ENCODE data around the gene ISM1. TPM values are rescaled to one million over a fixed set of nuclear protein-coding genes. Genes with fewer than 3 reads are reported as not detected.

The ISM1 gene
- total and polyA plus RNA-seq, 2 of the 13 experiments (the other 11 are each of a cell fraction or from before 2014, with no cell fraction given) = 0.40 to 1.4 TPM

GRCh38 chr20:13338999-13339411 lies 117.9 kb downstream of the ISM1 start (continued):
- TF ChIP-seq USF2 (IDR thresholded peaks at IDR 0.05; ENCODE audit: low read depth, low read length) (peak; percentile 84), USF2 (CRISPR knock-in tag; IDR thresholded peaks at IDR 0.05; ENCODE audit: borderline replicate concordance) (peak; percentile 85; the same call in 1 of the 2 replicates), TFDP1 (CRISPR knock-in tag; IDR thresholded peaks at IDR 0.05; ENCODE audit: borderline replicate concordance) (peak; percentile 42; the same call in 1 of the 2 replicates), TRIM22 (IDR thresholded peaks at IDR 0.05) (no peak), ZNF510 (CRISPR knock-in tag; IDR thresholded peaks at IDR 0.05; ENCODE audit: low read depth) (no peak), MBD4 (IDR thresholded peaks at IDR 0.05; ENCODE audit: borderline replicate concordance, low read length) (no peak; the same call in 1 of the 2 replicates), ZNF205 (CRISPR knock-in tag; IDR thresholded peaks at IDR 0.05) (peak; percentile 22; the same call in 1 of the 2 replicates), ERF (CRISPR knock-in tag; IDR thresholded peaks at IDR 0.05) (peak; percentile 84; the same call in 1 of the 2 replicates), ZNF780A (CRISPR knock-in tag; IDR thresholded peaks at IDR 0.05) (0 out of 2 replicates have a peak, but pooled peaks have one; percentile 50), TERF1 (CRISPR knock-in tag; IDR thresholded peaks at IDR 0.05) (no peak), ZNF256 (CRISPR knock-in tag; conservative IDR thresholded peaks at IDR 0.05) (no peak), ZEB1 (IDR thresholded peaks at IDR 0.05; ENCODE audit: insufficient replicate concordance, low read depth) (no peak), ZNF747 (CRISPR knock-in tag; IDR thresholded peaks at IDR 0.05; ENCODE audit: borderline replicate concordance) (no peak), ZNF557 (CRISPR knock-in tag; IDR thresholded peaks at IDR 0.05) (no peak), AKAP8 (CRISPR knock-in tag; IDR thresholded peaks at IDR 0.05) (no peak), GFI1 (CRISPR knock-in tag; IDR thresholded peaks at IDR 0.05; ENCODE audit: borderline replicate concordance) (no peak), SMAD3 (CRISPR knock-in tag; IDR thresholded peaks at IDR 0.05) (peak; percentile 90; the same call in 1 of the 2 replicates), TEAD3 (CRISPR knock-in tag; optimal IDR thresholded peaks at IDR 0.05; ENCODE audit: borderline replicate concordance) (peak; percentile 81), MAFK (conservative IDR thresholded peaks at IDR 0.05 in 1 of 2, IDR thresholded peaks at IDR 0.05 in 1 of 2; ENCODE audit: low read length in 2 of 2) (peak; percentile 42 to 44; a peak in 2 of 4 replicates), ELF3 (CRISPR knock-in tag; IDR thresholded peaks at IDR 0.05) (peak; percentile 93), FOXA1 (IDR thresholded peaks at IDR 0.05) (no peak), FOXA1 (CRISPR knock-in tag; IDR thresholded peaks at IDR 0.05) (peak; percentile 70), NR3C1 (CRISPR knock-in tag; IDR thresholded peaks at IDR 0.05) (no peak), ZSCAN31 (CRISPR knock-in tag; IDR thresholded peaks at IDR 0.05; ENCODE audit: low read depth) (no peak), MTF1 (CRISPR knock-in tag; IDR thresholded peaks at IDR 0.05) (no peak), HMG20A (CRISPR knock-in tag; IDR thresholded peaks at IDR 0.05; ENCODE audit: borderline replicate concordance) (peak; percentile 94), TCF7L2 (IDR thresholded peaks at IDR 0.05; ENCODE audit: low read depth, low read length) (peak; percentile 63; the same call in 1 of the 2 replicates), CREB1 (IDR thresholded peaks at IDR 0.05) (peak; percentile 58), CREB1 (CRISPR knock-in tag; IDR thresholded peaks at IDR 0.05) (no peak; the same call in 1 of the 2 replicates)

Measured in HepG2 (cell line).